Activated naive CD4-positive, alpha-beta T cell (primary cell): ENCODE data around the gene FAM174B.
"Not testable (repeated sequence)": the region's sequence is repeated elsewhere in the genome, so short reads cannot be mapped to it uniquely, and the experiment has no call there.

ENCODE experiments used
- DNase-seq, 4 experiments: peaks; one replicate each; lab custom pipeline; 2025; lab: John Stamatoyannopoulos, UW

FAM174B gene

DNA sequence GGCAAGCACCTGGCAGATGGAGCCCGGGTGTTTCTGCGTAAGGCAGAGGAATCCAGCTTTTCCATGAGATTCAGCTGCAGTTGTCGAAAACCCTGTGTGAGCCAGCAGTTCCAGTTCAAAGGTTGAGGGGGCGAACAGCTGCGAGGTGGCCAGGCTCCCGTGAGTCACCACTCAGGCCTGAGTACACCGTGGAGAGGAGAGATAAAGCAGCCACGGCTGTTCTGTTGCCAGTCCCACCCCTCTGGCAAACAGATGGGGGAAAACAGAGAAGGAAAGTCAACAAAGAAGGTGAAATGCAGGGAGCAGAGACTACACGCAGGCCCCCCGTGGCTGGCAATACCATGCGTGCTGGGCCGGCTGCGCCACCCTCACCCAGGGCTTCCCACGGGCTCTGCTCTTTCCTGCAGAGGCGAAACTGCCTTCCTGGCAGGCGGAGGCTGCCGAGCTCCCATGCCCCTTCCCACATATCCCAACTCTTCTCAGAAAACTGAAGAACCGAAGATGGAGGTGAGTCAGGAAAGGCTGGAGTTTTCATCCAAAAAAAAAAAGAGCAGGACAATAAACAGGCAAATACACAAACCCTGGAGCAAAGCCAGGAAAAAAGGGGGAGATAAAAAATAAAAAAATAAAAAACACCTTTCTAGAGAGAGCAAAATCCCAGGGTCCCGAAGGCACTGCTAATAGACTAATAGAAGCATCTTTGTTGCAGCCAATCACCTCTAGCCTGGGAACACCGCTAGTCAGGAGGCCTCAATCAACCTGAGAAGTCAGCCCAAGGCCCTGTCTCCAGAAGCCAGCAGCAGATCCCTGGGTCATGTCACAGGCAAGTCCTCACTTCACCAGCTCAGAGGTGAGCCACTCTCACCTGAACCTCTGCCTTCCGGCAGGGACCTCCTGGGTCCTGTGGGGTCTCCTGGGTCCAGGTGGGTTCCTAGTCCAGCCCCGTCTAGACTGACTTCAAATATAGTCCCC lies 37.7 kb downstream of the FAM174B start:
- DNase-seq, result no peak

DNA sequence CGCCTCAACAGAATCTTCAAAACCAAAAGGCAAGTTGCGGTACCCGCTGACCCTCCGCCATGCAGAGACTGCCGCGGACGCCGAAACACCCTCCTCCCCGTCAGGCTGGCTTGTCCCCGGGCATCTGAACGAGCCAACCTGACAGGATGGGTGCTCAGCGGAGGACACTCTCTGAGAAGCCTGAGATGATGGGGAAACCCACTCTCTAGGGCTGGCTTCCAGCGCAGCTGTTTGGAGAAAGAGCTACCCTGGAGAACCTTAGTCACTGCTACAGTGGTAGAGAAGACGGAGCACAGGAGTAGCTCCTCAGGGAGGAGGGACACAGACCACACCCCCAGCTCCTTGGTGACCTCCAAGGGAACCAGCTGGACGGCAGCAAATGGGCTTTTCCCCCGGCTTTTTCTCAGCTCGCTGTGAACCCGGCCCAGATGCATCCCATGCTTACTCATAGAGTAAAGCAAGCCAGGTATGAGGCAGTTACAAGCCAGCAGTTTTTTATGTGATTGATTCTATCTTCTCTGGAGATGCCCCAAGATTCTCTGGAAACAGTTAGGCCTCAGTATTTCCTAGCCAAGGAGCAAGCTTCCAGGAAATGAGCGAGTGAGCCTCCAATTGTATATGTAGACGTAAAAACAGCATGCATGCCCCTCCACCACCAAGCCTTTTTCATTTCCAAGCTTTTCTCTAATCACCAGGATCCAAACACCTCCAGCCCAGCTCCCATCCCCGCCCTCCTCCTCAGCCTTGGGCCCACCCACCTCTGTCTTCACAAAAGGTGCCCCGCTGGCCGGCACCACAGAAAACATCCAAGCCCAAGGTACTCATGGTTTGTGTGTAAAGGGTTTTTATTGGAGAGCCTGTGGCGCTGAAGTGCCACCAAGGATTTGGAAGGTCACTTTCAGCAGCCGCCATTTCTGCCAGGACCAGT lies 38.7 kb downstream of the FAM174B start:
- DNase-seq, result no peak

DNA sequence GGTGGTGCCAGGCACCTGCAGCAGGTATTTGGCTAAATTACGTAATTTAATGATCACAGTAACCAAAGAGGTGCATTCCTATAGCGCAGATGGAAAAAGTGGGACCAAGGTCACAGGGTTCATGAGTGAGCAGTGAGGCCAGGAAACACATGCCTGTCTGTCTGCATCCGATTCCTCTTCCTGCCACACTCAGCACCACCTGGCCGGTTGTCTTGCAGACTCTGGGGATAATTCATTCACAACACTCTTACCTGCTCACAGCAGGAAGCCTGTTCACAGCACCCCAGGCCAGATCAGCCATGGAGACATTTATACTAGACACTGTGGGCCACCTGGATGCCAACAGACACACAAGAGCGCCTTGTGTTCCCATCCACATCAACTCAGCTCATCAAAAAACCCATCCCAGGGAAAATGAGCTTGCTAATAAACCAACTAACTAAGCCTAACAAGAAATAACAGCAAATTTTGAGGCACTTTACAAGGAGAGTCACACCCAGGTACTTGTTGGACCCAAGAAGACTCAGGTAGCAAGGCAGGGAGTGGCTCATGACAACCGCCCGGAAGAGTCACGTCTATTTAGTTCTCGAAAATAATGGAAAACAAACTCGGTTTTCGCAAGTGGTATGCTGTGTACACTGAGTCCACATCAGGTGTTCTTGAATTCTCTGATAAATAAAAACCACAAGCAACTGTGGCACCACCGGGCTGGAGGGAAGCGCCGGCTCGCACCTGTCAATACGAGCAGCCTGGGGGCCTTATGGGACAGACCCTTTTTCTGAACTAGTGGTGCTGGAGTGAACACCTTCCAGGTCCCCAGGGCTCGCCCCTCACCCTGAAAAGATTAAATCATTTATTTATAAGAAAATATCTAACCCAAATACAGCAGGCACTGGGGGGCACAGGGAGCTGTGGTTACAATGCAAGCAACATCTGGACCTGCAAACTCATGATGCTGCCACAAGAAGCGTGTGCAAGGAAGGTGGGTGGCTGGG lies 40.5 kb downstream of the FAM174B start:
- no peak for DNase-seq

DNA sequence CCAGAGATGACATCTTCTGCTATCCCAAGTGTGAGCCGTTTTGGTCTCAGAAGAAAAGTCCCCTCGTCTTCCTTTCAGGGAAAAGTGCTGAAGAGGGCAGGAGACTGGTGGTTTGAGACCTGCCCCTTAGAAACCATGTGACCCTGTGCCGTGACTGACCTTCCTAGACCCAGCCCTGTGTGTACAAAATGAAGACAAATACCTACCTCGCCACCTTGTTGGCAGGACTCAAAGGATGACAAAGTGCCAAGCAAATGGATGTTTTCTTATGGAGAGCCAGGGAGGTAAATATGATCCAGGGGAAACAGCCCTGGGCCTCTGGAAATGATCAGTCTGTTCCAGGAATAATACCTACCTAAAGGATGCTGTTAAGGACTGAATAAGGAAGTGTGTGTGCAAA lies 41.3 kb downstream of the FAM174B start:
- DNase-seq, result no peak

DNA sequence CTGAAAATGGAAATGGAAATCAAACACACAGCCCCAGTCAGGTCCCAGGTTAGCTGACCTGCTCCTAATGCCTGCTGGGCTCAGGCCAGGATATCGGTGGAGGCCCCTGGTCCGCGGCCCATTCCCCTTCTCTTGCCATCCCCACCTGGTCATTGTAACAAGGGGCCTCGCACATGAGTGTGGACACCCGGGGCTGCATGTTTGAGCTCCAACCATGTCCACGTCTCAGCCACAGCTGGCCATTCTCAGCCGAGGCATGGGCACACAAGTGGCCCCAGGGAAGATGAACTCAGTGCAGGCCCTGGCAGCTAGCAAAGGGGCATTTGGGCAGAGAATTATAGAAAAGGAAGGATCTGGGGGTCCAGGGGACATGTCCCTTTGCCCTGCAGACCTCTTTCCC lies 41.7 kb downstream of the FAM174B start:
- no peak for DNase-seq

DNA sequence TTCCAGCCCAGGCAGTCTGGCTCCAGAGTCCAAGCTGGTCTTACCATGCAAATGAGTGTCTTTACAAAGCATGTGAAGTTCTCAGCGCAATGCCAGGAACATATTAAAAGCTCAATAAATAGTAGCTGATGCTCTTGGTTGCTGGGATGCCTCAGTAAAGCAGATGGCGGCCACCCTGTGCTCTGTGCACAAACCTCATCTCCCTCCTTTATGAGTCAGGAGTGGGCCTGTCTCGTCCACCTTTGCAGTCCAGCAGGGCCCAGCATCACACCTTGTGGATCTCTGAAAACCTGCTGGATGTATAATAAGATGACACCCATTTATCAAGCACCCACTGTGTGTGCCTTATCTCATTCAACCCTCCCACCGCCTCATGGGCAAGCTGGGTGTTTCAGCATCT lies 42.7 kb downstream of the FAM174B start:
- no peak for DNase-seq

DNA sequence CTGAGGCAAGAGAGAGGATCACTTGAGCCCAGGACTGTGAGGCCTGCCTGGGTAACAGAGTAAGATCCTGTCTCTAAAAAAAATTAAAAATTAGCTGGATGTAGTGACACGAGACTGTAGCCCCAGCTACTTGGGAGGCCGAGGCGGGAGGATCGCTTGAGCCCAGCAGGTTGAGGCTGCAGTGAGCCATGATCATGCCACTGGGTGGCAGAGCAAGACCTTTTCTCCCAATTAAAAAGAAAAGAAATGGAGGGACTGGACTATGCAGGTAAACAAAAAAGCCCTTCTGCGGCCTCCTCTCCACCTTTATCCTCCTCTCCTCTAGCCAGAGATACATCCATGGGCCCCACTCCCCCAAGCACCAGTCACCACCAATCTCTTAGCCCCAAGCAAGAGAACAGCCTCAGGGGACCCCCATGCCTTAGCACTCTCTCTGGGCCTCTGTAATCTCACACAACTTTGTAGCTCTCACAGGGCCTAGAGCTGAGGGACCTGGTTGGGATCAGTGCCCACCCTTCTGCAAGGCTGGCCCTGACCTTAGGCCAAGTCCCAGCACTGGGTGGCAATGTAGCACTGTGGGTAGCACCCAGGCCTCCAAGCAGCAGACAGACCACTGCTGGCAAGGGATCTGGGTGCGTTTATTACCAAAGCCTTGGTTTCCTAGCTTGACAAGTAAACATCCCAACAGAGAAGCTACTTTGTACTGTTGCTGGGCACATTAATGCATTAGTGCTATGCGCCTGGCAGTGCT lies 43.4 kb downstream of the FAM174B start:
- DNase-seq, result no peak

DNA sequence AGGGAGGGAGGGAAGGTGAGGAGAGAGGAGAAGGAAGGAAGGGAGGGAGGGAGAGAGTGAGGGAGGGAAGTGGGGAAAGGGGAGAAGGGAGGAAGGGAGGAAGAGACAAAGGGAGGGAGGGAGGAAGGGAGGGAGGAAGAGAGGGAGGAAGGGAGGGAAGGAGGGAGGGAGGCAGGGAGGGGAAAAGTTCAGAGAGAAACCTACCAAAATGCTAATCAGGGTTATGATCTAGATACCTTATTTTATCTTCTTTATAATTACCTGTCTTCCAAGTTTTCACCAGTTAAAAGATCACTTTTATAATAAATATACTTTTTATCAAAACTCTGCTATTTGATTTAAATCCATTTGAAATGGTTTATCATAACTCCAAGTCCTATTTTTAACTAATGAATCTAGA lies 44.4 kb downstream of the FAM174B start:
- DNase-seq, result no peak

DNA sequence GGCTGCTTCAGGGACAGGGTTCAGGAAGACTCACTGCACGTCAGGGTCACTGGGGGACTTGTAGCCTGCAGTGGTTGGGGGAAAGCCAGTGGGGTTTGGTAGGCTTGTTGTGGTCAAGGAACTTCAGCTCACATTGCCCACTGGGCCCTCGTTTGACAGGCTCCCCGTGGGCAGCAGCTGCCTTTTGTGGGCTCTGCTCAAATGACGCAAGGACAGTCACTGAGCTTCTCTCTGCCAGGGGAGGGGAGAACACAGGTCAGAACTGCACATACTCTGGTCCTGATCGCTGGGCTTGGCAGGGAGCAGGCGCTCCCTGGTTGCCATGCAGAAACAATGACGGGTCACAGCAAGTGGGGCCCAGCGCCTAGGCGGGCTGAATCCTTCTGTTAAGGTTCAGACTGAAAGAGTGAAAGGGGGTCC lies 45.5 kb downstream of the FAM174B start:
- DNase-seq, result no peak

DNA sequence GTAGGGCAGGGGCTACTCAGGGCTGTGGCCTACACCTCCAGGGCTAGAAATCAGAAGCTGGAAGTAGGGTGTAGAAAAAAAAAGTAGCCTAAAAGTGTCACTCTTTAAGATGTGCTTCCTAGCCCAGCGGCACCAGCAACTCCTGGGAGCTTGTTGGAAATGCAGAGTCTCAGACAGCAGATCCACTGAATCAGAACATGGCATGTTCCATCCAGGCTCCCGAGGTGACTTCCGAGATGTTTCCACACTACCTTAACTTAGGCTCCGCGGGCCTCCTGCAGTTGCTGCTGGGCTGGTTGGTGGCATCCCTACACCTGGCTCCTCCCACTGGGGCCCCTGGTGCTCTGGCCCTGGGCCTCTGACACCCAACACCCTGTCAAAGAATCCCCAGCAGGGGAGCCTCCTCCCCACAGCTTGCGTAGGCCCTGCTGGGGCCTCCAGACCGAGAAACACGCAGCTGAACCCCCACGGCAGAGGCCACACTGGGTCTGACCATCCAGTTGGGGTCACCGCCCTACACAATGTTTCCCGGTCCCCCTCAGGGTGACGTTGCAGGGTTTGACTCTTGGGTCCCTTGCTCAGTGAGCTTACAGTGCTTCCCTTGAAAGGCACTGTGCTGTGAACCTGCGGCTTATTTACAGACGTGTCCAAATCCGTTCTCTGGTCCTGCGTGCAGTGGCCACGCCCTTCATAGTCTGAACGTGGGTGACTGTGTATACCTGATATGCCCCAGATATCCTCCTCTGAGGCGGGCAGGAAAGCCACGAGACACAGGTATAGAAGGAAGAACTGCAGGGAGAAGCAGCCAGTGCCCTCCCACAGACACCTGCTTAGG lies 46.5 kb downstream of the FAM174B start:
- DNase-seq, result no peak

DNA sequence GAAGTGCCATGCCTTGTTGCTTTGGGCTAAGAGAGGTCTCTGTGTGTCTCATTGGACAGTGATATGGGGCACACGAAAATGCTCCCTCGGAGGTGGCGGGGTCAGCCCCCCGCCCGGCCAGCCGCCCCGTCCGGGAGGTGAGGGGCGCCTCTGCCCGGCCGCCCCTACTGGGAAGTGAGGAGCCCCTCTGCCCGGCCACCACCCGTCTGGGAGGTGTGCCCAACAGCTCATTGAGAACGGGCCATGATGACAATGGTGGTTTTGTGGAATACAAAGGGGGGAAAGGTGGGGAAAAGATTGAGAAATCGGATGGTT lies 48.8 kb downstream of the FAM174B start:
- DNase-seq, result not testable (repeated sequence)

DNA sequence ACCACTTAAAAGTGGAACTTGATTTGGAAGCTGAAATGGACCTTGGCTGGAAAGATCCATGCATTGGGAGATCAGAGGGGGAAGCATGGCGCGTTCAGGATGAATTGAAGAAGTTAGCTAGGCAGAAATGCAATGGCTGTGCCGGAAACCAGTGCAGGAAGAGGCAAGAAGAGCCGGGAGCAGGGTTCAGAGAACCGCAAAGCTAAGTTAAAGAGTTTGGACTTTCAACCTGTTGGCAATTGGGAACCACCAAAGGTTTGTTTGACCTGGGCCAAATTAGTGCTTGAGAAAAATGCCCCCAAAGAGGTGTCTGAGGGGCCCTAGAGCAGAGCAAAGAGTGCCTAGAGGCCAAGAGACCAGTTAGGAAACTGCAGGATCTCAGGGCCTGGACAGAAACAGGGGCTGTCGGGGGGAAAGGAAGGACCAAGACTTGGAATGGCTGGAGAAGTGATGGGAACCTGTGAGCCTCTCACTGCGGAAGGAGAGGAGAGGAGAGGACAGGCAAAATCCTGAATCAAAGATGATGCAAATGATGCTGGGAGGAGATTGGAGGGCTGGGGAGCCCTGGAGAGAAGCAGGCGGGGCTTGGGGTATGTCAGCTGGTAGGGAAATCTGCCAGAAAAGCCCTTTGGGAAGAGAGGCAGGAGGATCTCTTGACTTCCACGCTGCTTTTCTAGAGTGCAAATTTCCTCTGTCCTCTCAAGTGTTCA lies 49.3 kb downstream of the FAM174B start:
- DNase-seq, result no peak

DNA sequence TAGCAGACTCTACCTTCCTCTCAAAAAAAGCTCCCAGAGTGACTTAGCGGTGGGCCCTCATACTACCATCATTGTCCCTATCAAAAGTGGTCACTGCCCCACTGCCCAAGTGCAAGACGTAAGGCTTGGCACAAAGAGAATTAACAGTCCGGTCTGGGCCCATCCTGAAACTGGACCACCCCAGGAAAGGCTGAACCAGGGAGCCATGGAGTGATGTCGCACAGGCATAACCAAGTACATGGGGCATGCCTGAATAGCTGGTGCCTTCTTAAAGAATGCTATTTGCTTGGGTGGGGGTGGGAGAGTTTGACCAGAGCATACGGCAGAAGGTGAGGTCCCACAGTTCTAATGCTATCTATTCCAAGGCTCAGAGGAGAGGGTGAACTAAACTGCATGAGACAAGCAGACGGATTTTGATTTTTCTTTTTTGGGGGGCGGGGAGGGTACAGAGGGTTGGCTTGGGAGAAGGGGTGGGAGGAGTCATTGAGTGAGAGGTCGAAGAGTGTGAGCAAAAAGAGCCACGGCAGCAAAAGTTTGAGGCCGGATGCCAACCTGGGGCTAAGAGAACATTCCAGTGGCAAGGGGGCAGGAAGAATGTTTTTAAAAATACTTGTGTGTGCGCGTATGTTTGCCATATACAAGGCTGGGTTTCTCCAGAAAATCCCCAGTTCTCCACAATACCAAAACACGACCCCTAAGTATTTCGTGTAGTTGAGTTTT lies 50.2 kb downstream of the FAM174B start:
- no peak for DNase-seq

DNA sequence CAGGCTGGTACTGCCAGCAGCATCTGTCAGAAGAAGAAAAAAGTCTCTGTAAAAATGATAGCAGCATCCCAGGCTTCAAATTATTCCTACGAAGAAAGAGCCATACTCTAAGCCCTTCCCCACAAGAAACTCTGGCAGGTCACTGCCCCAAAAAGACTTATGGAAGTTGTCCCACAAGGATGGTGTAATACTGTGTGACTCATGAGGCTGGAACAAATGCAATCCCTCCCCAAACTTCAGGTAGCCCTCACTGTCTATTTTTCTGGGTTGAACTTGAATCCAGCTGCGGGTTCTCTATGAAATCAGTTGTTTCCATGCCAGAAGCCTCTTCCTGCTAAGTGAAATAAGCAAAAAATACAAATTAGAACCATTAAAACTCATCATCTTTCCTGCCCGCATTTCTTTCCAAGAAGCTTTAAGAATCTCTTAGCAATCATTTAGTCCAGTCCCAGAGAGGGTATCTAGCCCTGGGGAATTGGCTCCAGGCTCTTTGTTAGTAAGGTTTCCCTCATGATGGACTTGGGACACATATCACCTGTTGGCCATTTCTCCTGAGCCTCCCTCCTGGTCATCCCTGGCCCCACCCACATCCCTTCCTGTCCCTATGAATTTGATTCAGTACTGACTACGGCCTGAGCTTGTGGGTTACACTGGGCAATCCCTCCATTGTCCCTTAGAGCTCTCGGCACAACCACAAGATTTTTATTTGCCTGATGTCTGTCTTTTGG lies 51.7 kb downstream of the FAM174B start:
- DNase-seq, result no peak

DNA sequence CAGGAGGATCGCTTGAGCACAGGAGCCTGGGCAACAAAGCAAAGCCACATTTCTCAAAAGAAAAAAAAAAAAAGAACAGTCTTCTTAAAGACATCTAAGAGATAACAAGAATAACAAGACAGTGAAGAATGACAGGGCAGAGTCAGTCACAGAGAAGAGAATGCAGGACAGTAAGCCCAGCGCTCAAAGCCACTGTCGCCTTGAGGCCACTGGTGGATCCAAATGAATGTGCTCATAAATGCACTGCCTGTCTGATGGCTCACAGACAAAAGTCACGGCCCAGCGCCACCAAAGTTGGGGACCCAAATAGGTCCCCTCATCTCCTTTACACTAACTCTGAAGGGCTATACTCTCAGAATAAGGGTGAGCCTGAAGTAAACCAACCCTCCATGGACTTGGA lies 52.3 kb downstream of the FAM174B start:
- no peak for DNase-seq

DNA sequence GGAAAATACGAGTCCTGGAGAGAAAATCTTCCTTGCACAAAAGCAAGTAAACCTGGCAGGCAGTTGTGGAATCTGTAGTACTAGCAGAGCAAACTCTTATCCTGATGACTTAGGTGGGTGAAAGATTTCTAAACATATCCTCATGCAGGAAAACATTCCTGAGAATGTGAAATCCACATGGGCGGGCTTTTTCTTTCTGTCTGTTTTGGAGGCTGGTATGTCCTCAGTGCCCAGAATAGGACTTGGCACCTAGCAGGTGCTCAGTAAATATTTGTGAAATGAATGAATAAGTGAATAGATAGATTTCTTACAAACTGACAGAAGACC lies 53.3 kb downstream of the FAM174B start:
- DNase-seq, result no peak

DNA sequence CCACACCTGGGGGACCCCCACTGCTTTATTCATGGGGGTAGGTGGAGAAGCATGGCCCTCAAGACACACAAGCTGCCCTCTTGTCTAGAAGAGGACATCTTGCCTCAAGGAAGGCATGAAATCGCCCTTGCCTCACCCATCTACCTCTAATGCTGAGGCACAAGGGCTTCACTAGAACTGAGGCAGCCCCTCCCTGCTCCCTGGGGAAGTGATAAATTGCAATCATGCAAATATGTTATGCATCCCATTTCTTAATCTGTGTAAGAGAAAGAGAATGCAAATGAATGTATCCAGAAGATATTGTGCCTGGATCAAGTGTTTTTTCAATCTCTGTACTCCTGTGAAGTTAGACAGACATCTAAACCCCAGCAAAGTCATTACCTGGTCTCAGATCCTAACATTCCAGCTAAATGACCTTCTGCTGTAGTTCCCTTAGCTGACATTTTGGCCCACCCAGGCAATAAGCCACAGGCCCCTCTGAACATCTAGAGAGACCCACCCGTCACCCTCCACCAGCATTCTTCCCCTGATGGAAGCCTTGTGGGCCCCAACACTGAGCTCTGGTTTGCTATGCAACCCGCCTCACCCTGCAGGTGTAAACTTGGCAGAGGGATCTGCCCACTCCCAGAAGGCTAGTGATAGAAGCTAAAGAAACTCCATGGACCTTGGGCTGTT lies 53.8 kb downstream of the FAM174B start:
- DNase-seq, result no peak

DNA sequence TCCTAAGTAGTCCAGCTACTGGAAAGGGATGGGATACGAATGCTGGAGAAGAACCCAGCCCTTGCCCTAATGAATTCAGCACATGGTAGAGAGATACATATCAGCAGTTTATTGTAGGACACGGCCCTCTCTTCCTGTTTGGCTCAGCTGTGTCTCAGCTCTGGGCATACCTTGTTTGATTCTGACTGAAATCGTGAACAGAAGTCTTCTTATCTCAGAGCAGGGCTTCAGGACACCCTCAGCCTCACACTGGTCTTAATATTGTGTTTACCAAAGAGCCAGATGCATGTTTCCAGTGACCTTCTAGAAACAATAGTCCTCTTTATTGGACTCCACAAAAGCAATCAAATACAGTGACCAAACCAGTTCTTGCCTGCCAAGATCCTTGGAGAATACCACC lies 54.7 kb downstream of the FAM174B start:
- no peak for DNase-seq
